Activated T-cell treated with anti-CD3 and anti-CD28 coated beads, Interleukin-2, amount 50 U/mL, for 1 hour (primary cell): Measurements from ENCODE around the gene PAEP.

ENCODE experiments used
- DNase-seq: peaks from one replicate; pipeline ENCODE4 v3.0.0-alpha.2; 2020

PAEP gene

GRCh38 chr9:135580664-135581380, 19.3 kb downstream of the PAEP start:
- no peak for DNase-seq

- DNase-seq: no peak
Measured at GRCh38 chr9:135581636-135582426, 20.3 kb downstream of the PAEP start.

GRCh38 chr9:135582541-135582940, 21.0 kb downstream of the PAEP start:
- no peak for DNase-seq

GRCh38 chr9:135582966-135583687, 21.6 kb downstream of the PAEP start:
- no peak for DNase-seq

- DNase-seq: no peak
Measured at GRCh38 chr9:135583688-135584011, 22.1 kb downstream of the PAEP start.

GRCh38 chr9:135584371-135584770, 22.8 kb downstream of the PAEP start:
- DNase-seq: no peak

- no peak for DNase-seq
Measured at GRCh38 chr9:135584934-135585333, 23.4 kb downstream of the PAEP start.

- DNase-seq: peak; percentile 6
Measured at GRCh38 chr9:135586601-135587109, 25.1 kb downstream of the PAEP start.

- DNase-seq: no peak
Measured at GRCh38 chr9:135587658-135588057, 26.1 kb downstream of the PAEP start.

- no peak for DNase-seq
Measured at GRCh38 chr9:135588371-135588770, 26.8 kb downstream of the PAEP start.

GRCh38 chr9:135588886-135589595, 27.5 kb downstream of the PAEP start:
- no peak for DNase-seq

- peak; percentile 9 for DNase-seq
Measured at GRCh38 chr9:135589596-135590485, 28.3 kb downstream of the PAEP start.

GRCh38 chr9:135590486-135591079, 29.0 kb downstream of the PAEP start:
- no peak for DNase-seq

GRCh38 chr9:135591506-135592330, 30.2 kb downstream of the PAEP start:
- peak; percentile 4 for DNase-seq

- DNase-seq: peak; percentile 9
Measured at GRCh38 chr9:135592331-135592590, 30.7 kb downstream of the PAEP start.

- DNase-seq: no peak
Measured at GRCh38 chr9:135592625-135593024, 31.1 kb downstream of the PAEP start.

GRCh38 chr9:135596211-135596610, 34.7 kb downstream of the PAEP start:
- no peak for DNase-seq

GRCh38 chr9:135600296-135600817, 38.8 kb downstream of the PAEP start:
- DNase-seq: no peak

GRCh38 chr9:135601988-135602387, 40.4 kb downstream of the PAEP start:
- no peak for DNase-seq

- DNase-seq: peak; percentile 56
Measured at GRCh38 chr9:135602789-135603481, 41.4 kb downstream of the PAEP start.
